ENCODE results near the gene SFRP2.
A peak's percentile ranks its signal among the peaks of the same experiment; 100 is the strongest.

The SFRP2 gene

DNA sequence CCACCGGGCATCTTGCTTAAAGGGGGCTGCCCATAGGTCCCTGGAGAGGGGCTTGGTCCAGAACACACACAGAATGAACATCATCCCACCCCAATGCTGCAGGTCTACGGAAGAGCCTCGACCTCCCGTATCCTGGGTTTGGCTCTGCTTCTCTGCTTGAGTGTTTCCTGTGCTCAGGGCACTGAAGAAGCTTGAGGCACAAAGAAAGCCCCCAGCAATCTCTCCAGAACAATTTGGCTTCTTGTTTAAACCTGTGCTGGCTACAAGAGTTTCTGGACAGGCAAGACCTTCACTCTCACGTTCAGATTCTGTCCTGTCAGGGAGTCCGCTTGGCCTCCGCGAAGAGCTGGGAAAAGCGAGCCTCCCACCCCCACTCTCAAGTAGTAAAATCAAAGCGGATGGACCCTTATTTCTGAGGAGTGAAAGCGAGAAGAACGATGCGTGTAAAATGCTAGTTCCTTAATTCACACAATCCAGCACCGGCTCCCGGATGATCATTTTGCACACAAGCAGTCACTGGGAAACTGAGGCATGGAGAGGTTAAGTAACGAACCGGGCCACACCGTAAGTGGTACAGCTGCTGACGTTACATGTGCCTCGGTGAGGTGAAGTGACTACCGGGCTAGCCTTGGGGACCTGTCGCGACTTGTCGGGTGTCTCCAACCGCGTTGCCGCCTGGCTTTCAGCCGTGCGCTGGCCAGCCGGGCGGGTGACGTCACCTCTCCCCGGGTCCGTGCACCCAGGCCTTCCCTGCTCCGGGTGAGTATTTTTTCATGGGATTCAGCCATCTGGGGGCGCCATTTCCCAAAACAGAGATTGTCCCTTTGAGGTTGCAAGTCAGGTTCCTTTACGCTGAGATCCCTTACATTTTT is 3.1 kb upstream of the SFRP2 start:
- Histone ChIP-seq H3K27me3 (ENCODE audit: control insufficient read depth, insufficient read depth, low read length) (peaks cover 42% of the 10 kb centered on the region), H3K9ac (ENCODE audit: low read length) (no peak overlapping the region), H3K27ac (ENCODE audit: low read depth, low read length) (no peak overlapping the region), H3K4me1 (ENCODE audit: control insufficient read depth, insufficient read depth, low read length) (peaks cover 4% of the 10 kb centered on the region), H3K4me3 (ENCODE audit: low read length) (peak overlapping the region; percentile 49), H3K36me3 (ENCODE audit: control insufficient read depth, insufficient read depth, low read length) (no peaks in the 10 kb centered on the region)

- peaks cover 4% of the 10 kb centered on the region for H3K4me1 ChIP-seq (ENCODE audit: control insufficient read depth, insufficient read depth, low read length)
- H3K4me3 ChIP-seq (ENCODE audit: low read length), result peak overlapping the region; percentile 44
- H3K9ac ChIP-seq (ENCODE audit: low read length), result no peak overlapping the region
- H3K27me3 ChIP-seq (ENCODE audit: control insufficient read depth, insufficient read depth, low read length), result peaks cover 46% of the 10 kb centered on the region
- no peak overlapping the region for H3K27ac ChIP-seq (ENCODE audit: low read depth, low read length)
- H3K36me3 ChIP-seq (ENCODE audit: control insufficient read depth, insufficient read depth, low read length), result no peaks in the 10 kb centered on the region
These were observed 2.2 kb upstream of the SFRP2 start for GRCh38 chr4:153790962-153791551.

DNA sequence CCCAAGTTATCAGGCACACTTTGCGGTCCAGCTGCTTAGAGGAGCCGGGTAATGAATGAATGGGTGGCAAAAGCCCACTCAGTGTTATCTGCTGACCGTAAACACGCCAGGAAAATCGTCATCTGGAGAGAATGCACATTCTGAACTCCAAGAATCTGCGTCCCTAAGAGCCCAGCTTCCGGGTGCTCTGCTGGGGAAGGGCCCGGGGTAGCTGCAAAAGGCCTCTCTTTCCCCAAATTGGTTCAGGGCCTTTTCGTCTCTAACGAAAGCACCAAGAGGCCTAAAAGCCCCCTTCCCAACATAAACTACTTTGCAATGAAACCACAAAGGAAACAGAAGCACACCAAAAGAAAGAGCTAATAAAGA is 1.6 kb upstream of the SFRP2 start:
- Histone ChIP-seq H3K4me1 (ENCODE audit: control insufficient read depth, insufficient read depth, low read length) (peaks cover 4% of the 10 kb centered on the region), H3K27ac (ENCODE audit: low read depth, low read length) (no peak overlapping the region), H3K9ac (ENCODE audit: low read length) (no peak overlapping the region), H3K27me3 (ENCODE audit: control insufficient read depth, insufficient read depth, low read length) (peaks cover 46% of the 10 kb centered on the region), H3K4me3 (ENCODE audit: low read length) (no peak overlapping the region), H3K36me3 (ENCODE audit: control insufficient read depth, insufficient read depth, low read length) (no peaks in the 10 kb centered on the region)

DNA sequence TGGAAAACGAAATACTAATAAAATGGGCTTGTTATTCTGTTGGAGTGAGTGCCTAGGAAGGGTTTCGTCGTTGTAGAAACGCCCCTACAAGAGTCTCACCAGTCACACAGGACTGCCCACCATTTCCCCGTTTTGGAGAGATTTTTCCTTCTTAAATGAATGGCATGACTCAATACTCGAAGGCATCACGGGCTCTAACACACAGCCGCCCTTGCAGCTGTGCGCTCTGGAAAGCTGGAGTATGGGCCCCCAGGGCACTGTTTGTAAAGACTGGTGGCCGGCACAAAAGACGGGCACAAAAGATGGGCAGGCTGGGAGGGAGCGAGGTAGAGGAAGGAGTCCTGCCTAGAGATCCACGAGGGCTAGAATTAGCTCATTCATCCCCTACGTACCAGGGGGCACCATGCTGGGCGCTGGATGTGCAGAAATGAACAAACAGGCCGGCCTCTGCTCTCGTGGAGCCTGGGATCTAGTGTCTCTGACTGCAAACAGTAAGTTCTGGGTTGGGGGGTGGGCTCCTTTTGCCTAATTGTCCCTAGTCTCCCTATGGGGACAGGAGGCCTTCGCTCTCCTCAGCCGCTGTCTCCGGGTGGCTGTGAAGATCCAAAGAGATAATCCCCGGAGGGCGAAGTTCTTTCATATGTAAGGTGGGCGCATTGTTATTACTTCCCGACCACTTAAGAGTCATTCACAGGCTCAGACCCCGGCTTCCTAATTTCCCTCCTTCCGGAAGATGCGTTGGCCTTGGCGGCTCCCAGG is 1.0 kb upstream of the SFRP2 start:
- no peak overlapping the region for H3K27ac ChIP-seq (ENCODE audit: low read depth, low read length)
- peaks cover 4% of the 10 kb centered on the region for H3K4me1 ChIP-seq (ENCODE audit: control insufficient read depth, insufficient read depth, low read length)
- H3K36me3 ChIP-seq (ENCODE audit: control insufficient read depth, insufficient read depth, low read length), result no peaks in the 10 kb centered on the region
- peak overlapping the region; percentile 32 for H3K4me3 ChIP-seq (ENCODE audit: low read length)
- H3K9ac ChIP-seq (ENCODE audit: low read length), result no peak overlapping the region
- peaks cover 46% of the 10 kb centered on the region for H3K27me3 ChIP-seq (ENCODE audit: control insufficient read depth, insufficient read depth, low read length)

DNA sequence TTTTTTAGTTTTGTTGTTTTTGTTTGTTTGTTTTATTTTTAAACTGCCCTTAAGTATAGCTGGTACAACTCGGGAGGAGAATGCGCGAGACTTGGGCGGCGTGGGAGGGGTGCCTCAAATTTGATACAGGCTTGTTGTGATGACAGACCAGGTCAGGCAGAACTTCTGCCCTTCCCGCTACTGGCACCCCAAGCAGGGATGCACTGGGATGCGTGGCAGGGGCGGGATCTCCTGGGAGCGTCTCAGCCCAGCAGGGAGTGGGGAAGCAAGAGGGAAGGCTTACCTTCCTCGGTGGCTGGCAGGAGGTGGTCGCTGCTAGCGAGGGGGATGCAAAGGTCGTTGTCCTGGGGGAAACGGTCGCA is 851 bp downstream of the SFRP2 start:
- H3K4me1 ChIP-seq (ENCODE audit: control insufficient read depth, insufficient read depth, low read length), result peaks cover 4% of the 10 kb centered on the region

GRCh38 chr4:153787575-153787974 is 1.3 kb downstream of the SFRP2 start:
- H3K36me3 ChIP-seq (ENCODE audit: control insufficient read depth, insufficient read depth, low read length), result no peaks in the 10 kb centered on the region
- no peak overlapping the region for H3K9ac ChIP-seq (ENCODE audit: low read length)
- peaks cover 41% of the 10 kb centered on the region for H3K27me3 ChIP-seq (ENCODE audit: control insufficient read depth, insufficient read depth, low read length)
- H3K27ac ChIP-seq (ENCODE audit: low read depth, low read length), result no peak overlapping the region
- H3K4me3 ChIP-seq (ENCODE audit: low read length), result no peak overlapping the region
- peaks cover 4% of the 10 kb centered on the region for H3K4me1 ChIP-seq (ENCODE audit: control insufficient read depth, insufficient read depth, low read length)

More for the DNA sequence above, 851 bp downstream of the SFRP2 start:
- no peak overlapping the region for H3K27ac ChIP-seq (ENCODE audit: low read depth, low read length)
- peaks cover 45% of the 10 kb centered on the region for H3K27me3 ChIP-seq (ENCODE audit: control insufficient read depth, insufficient read depth, low read length)
- H3K9ac ChIP-seq (ENCODE audit: low read length), result no peak overlapping the region
- peak overlapping the region; percentile 32 for H3K4me3 ChIP-seq (ENCODE audit: low read length)
- no peaks in the 10 kb centered on the region for H3K36me3 ChIP-seq (ENCODE audit: control insufficient read depth, insufficient read depth, low read length)

DNA sequence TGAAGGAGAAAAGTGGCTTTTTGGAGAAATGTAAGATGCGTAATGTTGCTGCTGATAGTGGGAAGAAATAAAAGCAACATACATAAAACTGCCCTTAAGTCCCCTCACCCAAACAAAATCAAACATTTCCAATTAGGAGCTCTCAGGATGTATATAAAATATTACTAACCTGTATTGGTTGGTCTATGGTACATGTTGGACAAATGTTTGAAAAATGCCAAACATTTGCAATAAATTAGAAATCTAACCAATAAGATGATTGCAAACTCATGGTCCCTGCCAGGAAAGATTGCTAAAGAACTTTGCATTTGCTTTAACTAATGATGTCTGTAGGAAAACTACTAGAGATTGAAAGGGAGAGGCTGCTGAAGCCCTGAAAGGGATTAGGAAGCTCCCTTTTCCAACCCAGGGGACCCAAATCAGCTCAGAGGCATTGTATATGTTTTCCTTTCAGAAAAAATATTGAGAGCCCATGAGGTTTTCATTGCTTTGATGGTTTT is 1.8 kb downstream of the SFRP2 start:
- H3K9ac ChIP-seq (ENCODE audit: low read length), result no peak overlapping the region
- H3K4me1 ChIP-seq (ENCODE audit: control insufficient read depth, insufficient read depth, low read length), result peaks cover under 1% of the 10 kb centered on the region
- H3K27me3 ChIP-seq (ENCODE audit: control insufficient read depth, insufficient read depth, low read length), result peaks cover 38% of the 10 kb centered on the region
- H3K4me3 ChIP-seq (ENCODE audit: low read length), result no peak overlapping the region
- no peak overlapping the region for H3K27ac ChIP-seq (ENCODE audit: low read depth, low read length)
- H3K36me3 ChIP-seq (ENCODE audit: control insufficient read depth, insufficient read depth, low read length), result no peaks in the 10 kb centered on the region

DNA sequence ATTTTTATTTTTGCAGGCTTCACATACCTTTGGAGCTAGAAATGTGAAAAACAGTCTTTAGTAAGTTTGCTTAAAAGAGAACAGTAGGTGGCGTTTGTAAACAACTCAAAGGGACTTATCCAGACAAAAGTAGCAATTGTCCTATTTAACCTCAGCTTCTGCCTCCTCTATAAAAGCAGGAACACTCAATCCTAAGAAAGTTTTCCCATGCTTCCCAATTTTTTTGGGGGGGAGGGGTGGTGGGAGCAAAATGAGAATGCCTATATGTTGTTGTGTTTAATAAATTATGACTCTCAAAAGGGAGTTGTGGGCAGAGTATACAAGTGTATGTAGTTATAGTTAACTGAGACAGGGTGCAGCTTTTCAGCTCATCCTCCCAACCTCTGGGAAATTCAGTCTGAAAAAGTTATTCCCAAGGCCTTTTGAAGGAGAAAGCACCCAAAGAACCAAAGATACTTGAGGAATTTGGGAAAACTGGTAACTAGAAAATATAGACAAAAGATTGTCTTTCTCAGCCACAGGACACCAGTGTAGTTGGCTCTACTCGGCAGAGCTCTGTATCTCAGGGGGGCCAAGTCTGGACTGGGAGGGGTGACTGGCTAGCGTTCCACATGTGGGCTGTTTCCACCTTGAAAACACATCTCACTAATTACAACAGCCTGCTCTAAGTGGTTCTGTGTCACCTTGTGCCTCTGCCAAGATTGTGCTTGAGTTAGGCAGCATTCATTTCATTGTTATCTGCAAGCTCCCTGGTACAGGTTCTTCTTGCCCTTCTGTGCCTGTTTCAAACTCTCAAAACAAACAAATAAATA is 2.8 kb downstream of the SFRP2 start:
- no peak overlapping the region for H3K4me3 ChIP-seq (ENCODE audit: low read length)

DNA sequence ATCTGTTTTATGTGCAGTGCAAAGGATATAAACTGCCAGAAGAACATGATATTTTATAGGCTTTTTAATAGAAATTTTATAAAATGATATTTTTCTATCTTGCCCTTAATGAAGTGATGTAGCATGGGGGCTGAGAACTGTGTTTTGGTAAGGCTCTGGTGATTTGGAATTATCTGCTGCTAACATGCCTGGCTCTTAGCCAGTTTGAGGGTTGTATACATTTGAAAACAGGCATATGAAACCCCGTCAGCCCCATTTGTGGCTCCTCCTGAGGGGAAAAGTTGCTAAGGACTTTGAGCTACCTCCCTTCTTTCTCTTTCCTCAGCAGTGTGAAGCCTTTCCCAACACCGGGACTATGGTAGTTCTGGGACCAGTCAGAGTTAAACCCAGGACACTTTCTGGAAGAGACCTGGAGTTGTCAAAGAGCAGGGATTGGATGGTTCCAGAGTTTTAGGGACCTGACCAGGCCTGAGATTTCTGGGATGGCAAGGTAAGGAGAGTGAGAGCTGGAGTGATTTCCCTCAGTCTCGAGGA is 4.7 kb downstream of the SFRP2 start:
- Histone ChIP-seq H3K27ac (ENCODE audit: low read depth, low read length) (no peak overlapping the region), H3K9ac (ENCODE audit: low read length) (no peak overlapping the region), H3K4me3 (ENCODE audit: low read length) (no peak overlapping the region), H3K27me3 (ENCODE audit: control insufficient read depth, insufficient read depth, low read length) (peaks cover 15% of the 10 kb centered on the region), H3K4me1 (ENCODE audit: control insufficient read depth, insufficient read depth, low read length) (no peaks in the 10 kb centered on the region), H3K36me3 (ENCODE audit: control insufficient read depth, insufficient read depth, low read length) (no peaks in the 10 kb centered on the region)

More for the DNA sequence above, 2.8 kb downstream of the SFRP2 start:
- H3K4me1 ChIP-seq (ENCODE audit: control insufficient read depth, insufficient read depth, low read length), result no peaks in the 10 kb centered on the region
- peaks cover 29% of the 10 kb centered on the region for H3K27me3 ChIP-seq (ENCODE audit: control insufficient read depth, insufficient read depth, low read length)
- H3K9ac ChIP-seq (ENCODE audit: low read length), result no peak overlapping the region
- H3K27ac ChIP-seq (ENCODE audit: low read depth, low read length), result no peak overlapping the region
- H3K36me3 ChIP-seq (ENCODE audit: control insufficient read depth, insufficient read depth, low read length), result no peaks in the 10 kb centered on the region

- Histone ChIP-seq H3K36me3 (ENCODE audit: control insufficient read depth, insufficient read depth, low read length) (no peaks in the 10 kb centered on the region), H3K4me1 (ENCODE audit: control insufficient read depth, insufficient read depth, low read length) (no peaks in the 10 kb centered on the region), H3K9ac (ENCODE audit: low read length) (no peak overlapping the region), H3K27ac (ENCODE audit: low read depth, low read length) (no peak overlapping the region), H3K4me3 (ENCODE audit: low read length) (no peak overlapping the region), H3K27me3 (ENCODE audit: control insufficient read depth, insufficient read depth, low read length) (peaks cover 4% of the 10 kb centered on the region)
These were observed 6.3 kb downstream of the SFRP2 start for GRCh38 chr4:153782581-153782980.

DNA sequence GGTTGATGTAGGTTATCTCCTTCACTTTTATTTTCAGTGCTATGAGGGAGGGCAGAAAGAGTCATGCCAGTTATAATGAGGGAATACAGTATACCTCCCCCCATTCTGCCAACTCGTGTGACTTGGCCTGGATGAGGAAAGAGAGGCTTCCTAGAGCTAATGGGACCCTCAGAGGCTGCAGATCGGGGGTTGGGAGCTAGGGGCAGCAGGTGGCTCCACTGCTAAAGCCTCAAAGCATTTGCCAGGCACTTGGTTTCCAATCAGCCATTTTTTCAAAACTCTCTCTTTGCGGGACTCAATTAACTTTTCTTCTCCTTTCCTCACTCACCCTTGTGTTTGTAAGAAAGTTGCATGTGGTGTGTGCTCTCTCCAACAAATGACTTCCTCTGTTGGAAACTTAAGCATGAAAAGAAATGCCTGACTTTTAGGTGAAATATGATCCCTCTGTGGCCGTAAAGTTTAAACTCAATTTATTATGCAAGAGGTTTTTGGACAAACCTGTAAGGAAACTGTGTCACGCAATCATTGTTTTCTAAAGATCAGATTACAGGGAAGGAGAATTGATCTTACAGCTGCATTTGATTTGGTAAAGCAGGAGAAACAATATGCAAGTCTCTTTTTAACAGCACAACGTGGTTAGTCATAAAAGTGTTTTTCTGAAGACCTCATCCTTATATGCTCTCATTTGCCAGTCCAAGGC is 7.0 kb downstream of the SFRP2 start:
- Histone ChIP-seq H3K36me3 (ENCODE audit: control insufficient read depth, insufficient read depth, low read length) (no peaks in the 10 kb centered on the region), H3K27me3 (ENCODE audit: control insufficient read depth, insufficient read depth, low read length) (peaks cover 4% of the 10 kb centered on the region), H3K4me1 (ENCODE audit: control insufficient read depth, insufficient read depth, low read length) (no peaks in the 10 kb centered on the region), H3K4me3 (ENCODE audit: low read length) (no peak overlapping the region), H3K9ac (ENCODE audit: low read length) (no peak overlapping the region), H3K27ac (ENCODE audit: low read depth, low read length) (no peak overlapping the region)
